HG03354 (cell line): ENCODE results near the gene SLC12A7.
"Not testable (repeated sequence)": the region's sequence is repeated elsewhere in the genome, so short reads cannot be mapped to it uniquely, and the experiment has no call there.

Source experiments
- ATAC-seq: cut with Tn5 transposase; IDR thresholded peaks from one replicate; pipeline ENCODE4 v1.9.1; 2021; ENCODE audit warnings: mild to moderate bottlenecking; ENCODE audit not compliant: unreplicated experiment, poor library complexity, severe bottlenecking

The SLC12A7 gene

GRCh38 chr5:1128977-1129710, 17.3 kb upstream of the SLC12A7 start:
- no peak for ATAC-seq

DNA sequence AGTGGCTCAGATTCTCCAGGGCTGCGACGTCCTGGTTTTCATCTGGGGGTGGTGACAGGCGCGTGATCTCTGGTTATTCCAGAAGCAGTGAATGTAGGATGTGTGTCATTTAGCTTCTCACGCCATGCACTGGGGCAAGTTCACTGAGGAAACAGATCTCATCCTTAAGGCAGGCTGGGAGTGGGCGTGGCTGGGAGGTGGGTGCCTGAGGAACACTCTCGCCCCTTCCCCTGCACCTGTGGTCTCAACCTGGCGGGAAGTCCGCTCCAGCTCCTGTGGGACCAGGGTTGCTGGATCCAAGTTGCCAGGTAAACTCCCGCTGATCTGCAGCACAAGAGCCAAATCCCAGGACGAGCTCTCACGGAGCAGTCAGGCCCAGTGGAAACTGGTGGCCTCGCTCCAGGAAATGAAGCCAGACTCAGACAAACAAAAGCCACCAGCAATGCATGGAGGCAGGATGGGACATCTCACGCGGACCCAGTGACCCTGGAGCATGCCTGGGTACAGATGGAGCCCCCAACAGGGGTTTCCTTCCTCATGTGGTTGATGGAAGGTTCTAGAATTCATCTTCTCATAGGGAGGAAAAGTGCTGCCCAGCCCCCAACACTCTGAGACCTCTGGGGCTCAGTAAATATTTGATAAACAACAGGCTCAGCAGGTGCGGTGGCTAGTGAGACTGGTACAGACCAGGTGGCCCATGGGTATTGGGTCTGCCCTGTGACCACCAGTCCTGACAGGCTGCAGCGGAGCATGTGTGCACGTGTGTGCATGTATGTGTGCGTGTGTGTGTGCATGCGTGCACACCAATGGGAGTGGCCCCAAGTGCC, 16.3 kb upstream of the SLC12A7 start:
- no peak for ATAC-seq

DNA sequence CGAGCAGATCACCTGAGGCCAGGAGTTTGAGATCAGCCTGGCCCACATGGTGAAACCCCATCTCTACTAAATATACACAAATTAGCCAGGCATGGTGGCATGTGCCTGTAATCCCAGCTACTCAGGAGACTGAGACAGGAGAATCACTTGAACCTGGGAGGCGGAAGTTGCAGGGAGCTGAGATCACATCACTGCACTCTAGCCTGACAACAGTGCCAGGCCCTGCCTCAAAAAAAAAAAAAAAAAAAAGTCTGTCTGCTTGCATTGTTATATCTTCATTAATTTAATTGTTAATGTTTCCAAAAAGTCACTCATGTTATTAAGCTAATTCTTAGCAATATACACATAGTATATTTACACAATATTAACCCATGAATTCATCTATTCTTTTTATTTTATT, 13.8 kb upstream of the SLC12A7 start:
- not testable (repeated sequence) for ATAC-seq

- no peak for ATAC-seq
Measured at GRCh38 chr5:1125030-1125357, 13.1 kb upstream of the SLC12A7 start.

DNA sequence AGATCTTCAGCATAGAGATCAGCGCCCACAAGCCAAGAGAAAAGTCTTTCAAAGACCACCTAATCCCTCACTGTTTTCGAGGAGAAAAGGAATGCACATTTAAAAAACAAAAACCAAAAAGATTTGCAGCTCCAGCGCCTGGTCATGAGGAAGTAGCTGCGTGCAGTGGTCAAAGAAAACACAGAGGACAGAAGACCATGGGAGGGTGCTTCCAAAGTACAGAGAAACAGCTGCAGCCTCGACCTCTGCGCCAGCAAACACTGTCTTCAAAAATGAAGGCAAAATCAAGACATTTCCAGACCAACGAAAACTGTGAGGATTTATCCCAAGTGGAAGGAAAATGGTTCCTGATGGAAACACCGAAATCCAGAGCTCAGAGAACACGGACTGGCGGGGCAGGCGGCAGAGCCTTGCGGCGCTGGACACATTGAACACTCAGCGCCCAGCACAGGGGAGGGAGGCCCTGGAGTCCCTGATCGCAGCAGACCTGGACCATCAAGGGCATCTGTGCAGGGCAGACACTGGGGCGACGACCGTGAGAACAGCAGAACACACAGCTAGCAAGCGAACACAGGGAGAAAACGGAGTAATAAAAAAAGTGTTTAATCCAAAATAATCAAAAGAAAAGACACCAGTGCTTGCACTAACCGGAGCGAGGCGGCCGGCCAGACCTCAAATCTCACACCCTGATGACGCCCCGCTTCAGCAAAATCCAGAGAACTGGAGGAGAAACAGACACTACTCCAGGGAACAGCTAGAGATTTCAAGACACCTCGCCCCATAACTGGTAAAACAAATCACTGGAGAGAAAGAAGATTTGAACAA, 12.6 kb upstream of the SLC12A7 start:
- no peak for ATAC-seq

- no peak for ATAC-seq
Measured at GRCh38 chr5:1123418-1124147, 11.7 kb upstream of the SLC12A7 start.

DNA sequence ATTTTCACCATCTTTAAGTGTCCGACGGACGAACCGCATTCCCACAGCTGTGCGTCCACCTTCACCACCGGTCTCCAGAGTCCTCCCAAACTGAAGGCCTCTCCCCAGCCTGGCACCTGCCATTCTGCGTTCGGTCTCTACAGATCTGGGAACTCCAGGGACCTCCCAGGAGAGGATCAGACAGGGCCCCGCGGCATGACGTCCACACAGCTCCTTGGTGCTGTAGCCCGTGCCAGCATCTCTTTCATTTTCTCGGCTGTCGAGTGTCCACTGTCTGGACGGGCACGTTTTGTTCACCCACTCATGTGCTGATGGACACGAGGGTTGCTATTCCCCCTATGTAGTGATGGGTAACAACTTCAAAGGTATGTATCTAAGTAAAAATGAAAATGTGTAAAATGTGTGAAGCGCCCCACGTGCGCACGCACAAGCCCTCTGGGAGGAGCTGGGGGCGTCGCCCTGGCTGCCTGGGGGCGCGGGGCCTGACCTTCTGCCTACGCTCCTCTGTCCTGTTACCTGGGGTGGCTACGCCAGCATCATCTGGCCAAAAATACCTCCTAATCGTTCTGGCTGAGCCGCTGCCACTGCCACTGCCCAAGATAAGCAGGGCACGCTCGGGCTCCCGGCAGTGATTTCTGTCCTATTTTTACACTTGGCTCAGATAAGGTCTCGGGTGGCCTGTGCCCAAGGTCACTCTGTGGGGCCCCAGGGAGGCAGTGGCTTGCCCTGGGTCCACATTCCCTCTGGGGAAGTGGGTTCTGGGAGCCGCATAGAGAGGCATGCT, 10.8 kb upstream of the SLC12A7 start:
- no peak for ATAC-seq

GRCh38 chr5:1121891-1122290, 10.0 kb upstream of the SLC12A7 start:
- ATAC-seq = no peak

DNA sequence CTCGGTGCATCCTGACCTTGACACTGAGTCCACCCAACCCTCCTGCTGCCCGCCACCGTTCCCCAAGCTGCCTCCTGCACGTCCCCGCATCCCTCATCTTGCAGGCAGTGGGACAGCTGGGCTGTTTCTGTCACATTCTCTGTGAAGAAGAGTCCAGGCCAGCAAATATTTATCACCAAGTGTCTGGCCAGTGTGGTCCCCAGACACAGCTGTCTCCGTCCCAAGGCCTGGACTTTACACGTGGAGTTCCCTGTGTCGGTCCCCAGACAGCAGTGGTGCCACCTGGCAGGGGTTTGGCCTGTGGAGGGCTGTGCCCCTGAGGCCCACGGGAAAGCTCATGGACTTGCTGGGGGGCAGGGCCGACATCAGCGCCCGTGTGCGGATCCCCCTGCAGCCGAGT, 9.2 kb upstream of the SLC12A7 start:
- ATAC-seq = no peak

DNA sequence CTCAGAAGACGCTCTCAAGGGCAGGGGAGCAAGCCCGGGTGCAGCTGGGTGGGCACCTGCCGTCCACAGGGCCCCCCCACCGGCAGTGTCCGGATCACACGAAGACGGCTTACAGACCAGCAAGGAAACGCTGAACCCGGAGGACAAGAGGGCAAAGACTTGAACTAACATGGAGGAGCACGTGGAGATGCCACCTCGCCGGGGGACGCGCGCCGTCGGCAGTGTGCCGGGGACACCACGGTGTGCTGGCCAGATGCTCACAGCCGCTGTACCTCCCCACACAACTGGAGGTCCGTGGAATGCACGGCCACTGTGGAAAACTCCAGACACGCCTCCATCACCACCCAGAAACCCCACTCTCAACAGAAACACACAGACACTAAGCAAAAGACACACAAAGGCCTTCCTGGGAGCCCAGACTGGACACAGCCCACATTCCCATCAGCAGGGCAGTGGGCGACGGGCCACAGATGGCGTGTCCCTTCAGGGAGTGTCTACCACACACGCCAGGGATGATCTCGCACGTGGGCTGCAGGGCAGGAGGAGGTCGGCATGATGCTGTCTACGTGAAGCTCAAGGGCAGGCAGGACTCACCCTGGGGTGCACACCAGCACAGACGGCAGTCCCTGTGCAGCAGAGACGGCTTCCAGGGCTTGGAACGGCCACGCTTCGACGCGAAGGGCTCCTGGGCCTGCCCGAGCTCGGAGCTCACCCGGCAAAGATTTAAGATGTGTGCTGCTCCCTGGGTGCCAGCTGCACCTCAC, 8.6 kb upstream of the SLC12A7 start:
- ATAC-seq = no peak

DNA sequence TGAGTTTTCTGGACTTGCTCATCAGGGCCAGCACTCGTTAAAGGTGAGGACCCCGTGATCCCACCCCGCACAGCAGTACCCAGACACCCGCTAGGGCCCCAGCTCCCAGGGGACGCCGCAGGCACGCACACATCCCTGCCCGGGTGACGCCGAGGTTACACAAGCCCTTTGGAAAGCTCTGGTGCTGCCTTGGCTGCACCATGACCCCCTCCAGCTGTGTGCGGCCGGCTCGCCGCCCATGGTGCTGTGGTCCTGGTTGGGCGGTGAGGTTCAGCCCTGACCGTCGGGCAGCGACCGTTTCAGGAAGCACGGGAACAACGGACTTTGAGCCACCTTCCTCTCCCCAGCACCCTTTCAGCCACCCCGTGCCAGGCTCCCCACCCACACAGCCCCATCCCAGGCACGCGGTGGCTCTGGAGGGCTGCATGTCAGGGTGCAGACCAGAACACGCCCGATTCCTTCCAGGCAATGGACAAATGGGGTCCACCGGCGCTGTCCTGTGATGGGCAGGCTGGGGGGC, 7.5 kb upstream of the SLC12A7 start:
- no peak for ATAC-seq

DNA sequence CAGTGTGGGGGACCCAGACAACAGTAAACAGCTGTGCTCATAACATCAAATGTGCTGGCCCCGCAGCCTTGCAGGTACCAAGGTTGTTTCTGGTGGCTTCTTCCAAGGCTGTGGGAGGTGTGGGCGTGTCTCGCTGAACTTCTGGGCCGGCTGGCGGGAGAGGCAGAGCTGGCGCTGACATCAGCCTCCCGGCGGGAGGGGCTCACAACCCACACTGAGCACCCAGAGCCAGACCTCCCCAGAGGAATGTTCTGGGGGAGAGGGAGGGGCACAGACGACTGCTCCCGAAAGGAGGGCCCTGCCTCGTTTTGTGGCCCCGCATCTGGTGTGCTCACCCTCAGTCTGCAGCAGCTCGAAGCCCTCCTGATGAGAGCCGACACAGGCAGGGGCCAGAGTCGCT, 6.9 kb upstream of the SLC12A7 start:
- no peak for ATAC-seq

DNA sequence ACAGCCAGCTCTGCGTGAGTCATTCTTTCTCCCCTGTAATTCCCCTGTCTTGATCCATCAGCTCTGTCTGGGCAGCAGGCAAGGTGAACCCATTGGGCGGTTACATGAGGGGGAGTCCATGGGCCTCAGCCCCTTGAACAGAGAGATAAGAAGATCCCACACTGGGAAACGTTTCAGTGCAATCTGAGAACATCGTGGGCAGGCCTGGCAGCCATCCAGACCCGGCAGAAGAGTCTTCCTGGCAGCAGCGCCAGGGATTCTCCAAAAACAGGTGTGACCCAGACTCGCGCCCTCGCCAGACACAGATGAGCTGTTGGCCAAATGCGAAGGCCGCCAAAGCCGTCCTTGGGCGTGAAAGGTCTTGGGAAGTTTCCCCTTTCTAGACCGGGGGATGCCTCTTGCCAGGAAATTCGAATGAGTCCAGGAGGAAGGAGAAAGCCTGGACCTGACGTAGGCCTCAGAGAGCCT, 6.4 kb upstream of the SLC12A7 start:
- ATAC-seq = no peak

DNA sequence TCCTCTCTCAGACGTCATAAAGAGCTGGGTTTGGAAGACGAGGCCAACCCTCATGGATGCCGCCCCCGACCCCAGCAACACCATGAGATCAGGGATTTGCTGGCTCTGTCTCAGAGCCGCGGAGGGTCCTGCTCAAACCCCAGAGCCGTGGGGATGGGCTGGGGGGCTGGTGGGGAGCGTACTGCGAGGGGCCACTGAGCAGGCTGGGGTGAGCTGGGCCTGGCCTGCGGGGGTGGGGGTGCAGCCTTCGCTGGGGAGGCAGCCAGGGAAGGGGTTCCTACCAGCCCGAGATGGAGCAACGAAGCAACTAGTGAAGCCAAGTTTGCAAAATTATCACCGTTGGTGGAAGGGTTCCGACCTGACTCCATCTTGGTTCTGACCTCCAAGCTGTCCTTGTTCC, 5.1 kb upstream of the SLC12A7 start:
- ATAC-seq = no peak

DNA sequence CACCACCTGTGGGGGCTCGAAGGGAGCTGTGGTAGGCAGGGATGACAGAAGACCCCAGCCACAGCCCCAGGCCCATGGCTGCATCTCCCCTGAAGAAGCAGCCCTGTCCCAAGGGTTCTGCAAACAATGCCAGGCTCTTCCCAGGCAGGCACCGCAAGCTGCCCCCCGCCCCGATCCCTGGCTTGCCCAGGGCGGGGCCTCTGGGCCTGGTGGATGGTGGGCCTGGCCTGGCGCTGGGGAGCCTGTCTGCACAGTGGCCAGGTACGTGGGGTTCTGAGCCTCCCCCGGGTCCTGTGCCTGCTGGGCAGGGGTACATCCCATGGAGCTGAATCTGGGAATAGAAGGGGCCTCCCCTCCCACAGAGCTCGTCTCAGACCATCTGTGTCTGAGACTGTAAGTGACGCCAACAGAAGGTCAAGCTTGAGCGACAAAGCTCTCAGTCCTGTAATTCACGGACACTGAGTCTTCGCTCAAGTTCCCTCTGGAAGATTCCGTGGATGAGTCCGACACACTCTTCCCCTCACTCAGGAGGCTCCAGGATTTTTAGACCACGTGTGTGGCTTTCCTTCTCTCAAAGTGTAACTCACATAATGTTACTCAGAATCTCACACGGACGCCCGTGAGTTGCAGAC, 4.4 kb upstream of the SLC12A7 start:
- ATAC-seq = no peak

DNA sequence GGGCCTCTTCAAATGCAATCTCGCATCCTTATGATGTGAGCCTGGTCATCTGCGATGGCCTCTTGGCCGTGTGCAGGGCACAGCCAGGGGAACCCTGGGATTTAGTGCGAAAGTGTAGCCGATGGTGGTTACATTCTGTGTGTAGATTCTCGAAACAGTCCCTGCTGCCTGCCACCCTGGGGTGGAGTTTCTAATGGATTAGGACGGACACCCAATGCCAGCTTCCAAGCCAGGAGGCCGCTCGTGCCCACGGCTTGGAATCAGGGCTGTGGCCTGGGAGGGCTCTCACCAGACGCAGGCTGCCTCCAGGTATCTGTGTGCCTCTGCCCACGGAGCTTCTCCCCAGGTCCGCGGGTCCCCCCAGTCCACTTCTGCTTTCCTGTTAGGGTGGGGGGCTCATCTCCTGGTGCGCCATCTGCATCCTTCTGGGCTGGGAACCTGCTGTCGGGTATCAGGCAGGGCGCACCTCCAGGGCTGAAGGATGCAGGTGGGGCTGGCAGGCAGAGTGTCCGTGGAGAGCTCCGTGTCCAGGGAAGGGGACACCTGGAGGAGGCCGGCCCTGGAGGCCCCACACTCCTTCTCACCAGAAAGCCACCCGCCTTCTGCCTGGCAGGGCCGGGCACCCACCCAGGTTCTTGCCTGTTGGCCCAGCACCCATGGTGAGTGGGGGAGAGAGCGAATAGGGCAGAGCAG, 3.4 kb upstream of the SLC12A7 start:
- ATAC-seq = no peak
